Endodermal cell (in vitro differentiated cells): ENCODE measurements around the gene SMIM10L2A. TPM values are rescaled to one million over a fixed set of nuclear protein-coding genes. Genes with fewer than 3 reads are reported as not detected.

ENCODE experiments used
- DNase-seq: peaks from one replicate; pipeline ENCODE4 v3.0.0-alpha.2; 2017
- H3K27ac ChIP-seq: 2 replicates; pipeline ENCODE4 v1.5.1; 2013; ENCODE audit warnings: mild to moderate bottlenecking, low read depth, low read length, moderate library complexity
- H3K27me3 ChIP-seq: 2 replicates; pipeline ENCODE4 v1.6.1; 2013; ENCODE audit warnings: mild to moderate bottlenecking, low read length, moderate library complexity; ENCODE audit not compliant: insufficient read depth, control insufficient read depth, poor library complexity, severe bottlenecking
- H3K36me3 ChIP-seq: 2 replicates; pipeline ENCODE4 v1.7.0; 2013; ENCODE audit warnings: mild to moderate bottlenecking, low read length, moderate library complexity; ENCODE audit not compliant: control insufficient read depth, insufficient read depth
- H3K4me1 ChIP-seq: one replicate; pipeline ENCODE4 v1.7.0; 2013; ENCODE audit warnings: low read length; ENCODE audit not compliant: control insufficient read depth, insufficient read depth
- H3K4me3 ChIP-seq: 2 replicates; pipeline ENCODE4 v1.5.1; 2013; ENCODE audit warnings: mild to moderate bottlenecking, low read length, moderate library complexity
- H3K9ac ChIP-seq: 2 replicates; pipeline ENCODE4 v1.6.1; 2013; ENCODE audit warnings: mild to moderate bottlenecking, low read length, moderate library complexity; ENCODE audit not compliant: poor library complexity, severe bottlenecking; ENCODE audit errors: extremely low read depth
- H3K9me3 ChIP-seq: 2 replicates; pipeline ENCODE4 v1.6.1; 2013; ENCODE audit warnings: mild to moderate bottlenecking, low read length, moderate library complexity; ENCODE audit not compliant: control insufficient read depth
- H3K27ac Mint-ChIP-seq: 2 replicates; pipeline ENCODE4 v1.8.0; 2020; ENCODE audit warnings: mixed read lengths
- H3K27me3 Mint-ChIP-seq: 2 replicates; pipeline ENCODE4 v1.8.0; 2021; ENCODE audit warnings: mild to moderate bottlenecking, mixed read lengths; ENCODE audit not compliant: insufficient read depth
- H3K36me3 Mint-ChIP-seq: 2 replicates; pipeline ENCODE4 v1.8.0; 2020; ENCODE audit warnings: low read depth, mixed read lengths
- H3K4me1 Mint-ChIP-seq: 2 replicates; pipeline ENCODE4 v1.8.0; 2020; ENCODE audit warnings: mixed read lengths
- H3K4me3 Mint-ChIP-seq: 2 replicates; pipeline ENCODE4 v1.8.0; 2020; ENCODE audit warnings: mild to moderate bottlenecking, moderate library complexity, mixed read lengths
- H3K9me3 Mint-ChIP-seq: 2 replicates; pipeline ENCODE4 v1.8.0; 2020; ENCODE audit warnings: mild to moderate bottlenecking, mixed read lengths
- WGBS, 2 experiments: methylation state at CpG; one replicate each; pipeline versions ENCODE4 v1.1.5 to v1.1.7; 2013; ENCODE audit warnings: missing lambda C conversion rate in 2 of 2, mixed read lengths in 1 of 2; ENCODE audit not compliant: insufficient coverage in 1 of 2, insufficient read length in 1 of 2; 5-methylcytosine and 5-hydroxymethylcytosine counted together
- total RNA-seq, 2 donors: library from RNA; stranded (reverse); fragmentation: NEBNext Ultra II Directional in 1 of 2; extraction: Animal tissue kit (Norgen Biotek cat#: 25700) in 1 of 2; gene quantifications; 2 replicates in 1 of 2; 3 replicates in 1 of 2; pipeline ENCODE4 v1.2.1, GENCODE V29; 2021
- TF ChIP-seq, protein P1 (sequence below): fragments of 200-600 bp; sonication (generic); conservative IDR thresholded peaks from 2 replicates; pipeline ENCODE4 v1.5.0; 2021; ENCODE audit warnings: antibody characterized with exemption, mild to moderate bottlenecking

Gene SMIM10L2A
- total RNA-seq, 2 donors from 2014 or later, result 3.8 to 6.1 TPM

DNA sequence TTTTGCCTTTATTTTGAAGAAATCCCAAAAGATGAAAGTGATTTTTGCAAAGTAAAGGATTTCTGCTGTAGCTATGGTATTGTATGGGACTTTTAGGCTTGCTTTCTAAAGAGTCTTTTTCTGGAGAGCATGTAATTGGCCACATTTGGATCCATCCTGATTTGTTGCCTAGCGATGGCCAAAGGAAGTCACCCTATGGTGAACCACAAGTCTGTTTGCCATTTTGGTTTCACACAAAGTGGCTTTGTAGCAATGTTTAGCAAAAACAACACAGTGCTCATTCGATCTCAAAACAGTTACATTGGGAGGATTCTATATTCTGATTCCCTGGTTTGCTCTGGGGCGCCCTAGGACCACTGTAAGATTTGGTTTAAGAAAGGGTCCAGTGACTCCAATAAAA, 54.6 kb downstream of the SMIM10L2A start:
- DNase-seq, result no peak
- Mint-ChIP-seq H3K27ac (no peak overlapping the region), H3K27me3 (no peaks in the 10 kb centered on the region), H3K4me3 (no peak overlapping the region), H3K4me1 (no peaks in the 10 kb centered on the region), H3K9me3 (peaks cover 26% of the 10 kb centered on the region), H3K36me3 (no peaks in the 10 kb centered on the region)
- 88% methylated on average over 3 of the region's 3 CpGs; no CpG with 5 or more reads in 1 of the 2 experiments for WGBS, 2 experiments
- H3K4me3 ChIP-seq, result no peak overlapping the region
- H3K27ac ChIP-seq, result no peak overlapping the region
- TF ChIP-seq, protein P1, sequence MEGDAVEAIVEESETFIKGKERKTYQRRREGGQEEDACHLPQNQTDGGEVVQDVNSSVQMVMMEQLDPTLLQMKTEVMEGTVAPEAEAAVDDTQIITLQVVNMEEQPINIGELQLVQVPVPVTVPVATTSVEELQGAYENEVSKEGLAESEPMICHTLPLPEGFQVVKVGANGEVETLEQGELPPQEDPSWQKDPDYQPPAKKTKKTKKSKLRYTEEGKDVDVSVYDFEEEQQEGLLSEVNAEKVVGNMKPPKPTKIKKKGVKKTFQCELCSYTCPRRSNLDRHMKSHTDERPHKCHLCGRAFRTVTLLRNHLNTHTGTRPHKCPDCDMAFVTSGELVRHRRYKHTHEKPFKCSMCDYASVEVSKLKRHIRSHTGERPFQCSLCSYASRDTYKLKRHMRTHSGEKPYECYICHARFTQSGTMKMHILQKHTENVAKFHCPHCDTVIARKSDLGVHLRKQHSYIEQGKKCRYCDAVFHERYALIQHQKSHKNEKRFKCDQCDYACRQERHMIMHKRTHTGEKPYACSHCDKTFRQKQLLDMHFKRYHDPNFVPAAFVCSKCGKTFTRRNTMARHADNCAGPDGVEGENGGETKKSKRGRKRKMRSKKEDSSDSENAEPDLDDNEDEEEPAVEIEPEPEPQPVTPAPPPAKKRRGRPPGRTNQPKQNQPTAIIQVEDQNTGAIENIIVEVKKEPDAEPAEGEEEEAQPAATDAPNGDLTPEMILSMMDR, result no peak
- no peaks in the 10 kb centered on the region for H3K4me1 ChIP-seq
- H3K9me3 ChIP-seq, result no peaks in the 10 kb centered on the region
- H3K27me3 ChIP-seq, result no peaks in the 10 kb centered on the region
- no peak overlapping the region for H3K9ac ChIP-seq
- no peaks in the 10 kb centered on the region for H3K36me3 ChIP-seq

DNA sequence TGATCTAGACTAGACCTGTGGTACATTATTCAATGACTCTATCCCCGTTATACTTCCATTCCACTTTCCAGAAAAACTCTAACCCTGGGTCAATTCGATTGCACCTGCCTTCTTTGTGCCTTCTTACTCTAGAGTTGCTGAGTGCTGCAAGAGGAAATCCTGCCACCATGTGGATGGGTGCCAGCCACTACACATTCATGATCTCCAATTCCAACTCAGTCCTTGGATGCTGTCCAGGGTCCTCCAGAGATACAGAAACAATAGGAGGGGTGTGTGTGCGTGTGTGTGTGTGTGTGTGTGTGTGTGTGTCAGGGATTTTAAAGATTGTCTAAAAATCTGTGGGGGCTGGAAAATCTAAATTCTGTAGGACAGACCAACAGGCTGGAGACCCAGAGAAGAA, 55.8 kb downstream of the SMIM10L2A start:
- Histone ChIP-seq H3K9me3 (no peaks in the 10 kb centered on the region), H3K27ac (no peak overlapping the region), H3K4me1 (no peaks in the 10 kb centered on the region), H3K4me3 (no peak overlapping the region), H3K9ac (no peak overlapping the region), H3K36me3 (no peaks in the 10 kb centered on the region), H3K27me3 (no peaks in the 10 kb centered on the region)
- no peak overlapping the region for H3K27ac Mint-ChIP-seq
- H3K4me1 Mint-ChIP-seq, result no peaks in the 10 kb centered on the region
- DNase-seq, result peak; percentile 79
- peaks cover 26% of the 10 kb centered on the region for H3K9me3 Mint-ChIP-seq
- TF ChIP-seq, protein P1, result peak; percentile 69
- 13% methylated on average over 2 of the region's 3 CpGs; no CpG with 5 or more reads in 1 of the 2 experiments for WGBS, 2 experiments
- no peaks in the 10 kb centered on the region for H3K27me3 Mint-ChIP-seq
- no peaks in the 10 kb centered on the region for H3K36me3 Mint-ChIP-seq
- H3K4me3 Mint-ChIP-seq, result no peak overlapping the region

Other genes with a start within 250 kb of the SMIM10L2A start
- not detected for gene ETDA, start 169.9 kb upstream of the SMIM10L2A start, total RNA-seq
- not detected for gene ETDC, start 112.5 kb upstream of the SMIM10L2A start, total RNA-seq
- 1 to 10 TPM; 3.6 to 6.0 TPM for gene ZNF75D, start 77.8 kb upstream of the SMIM10L2A start, total RNA-seq
- 10 to 100 TPM in 1 of 2 donors, 1 to 10 TPM in 1; 8.5 to 12.8 TPM for gene ZNF449, start 77.1 kb upstream of the SMIM10L2A start, total RNA-seq
- 1 to 10 TPM; 7.3 to 9.1 TPM for gene INTS6L, start 98.7 kb downstream of the SMIM10L2A start, total RNA-seq